Brain microvascular endothelial cell (primary cell): ENCODE results near the gene RFTN1.

Source experiments
- DNase-seq: peaks from one replicate; pipeline ENCODE4 v3.0.0-alpha.2; 2020
- H3K27ac ChIP-seq: fragments of 250-450 bp; sonication (Bioruptor Pico); 2 replicates; pipeline ENCODE4 v1.5.1; 2020; ENCODE audit warnings: mild to moderate bottlenecking, moderate library complexity
- H3K27me3 ChIP-seq: fragments of 250-450 bp; sonication (Bioruptor Pico); replicated peaks from 2 replicates; pipeline ENCODE4 v1.5.1; 2020; ENCODE audit warnings: mild to moderate bottlenecking
- H3K36me3 ChIP-seq: fragments of 250-450 bp; sonication (Bioruptor Pico); replicated peaks from 2 replicates; pipeline ENCODE4 v1.5.1; 2020; ENCODE audit warnings: mild to moderate bottlenecking
- H3K4me3 ChIP-seq: 2 replicates; pipeline ENCODE4 v1.5.1; 2011; ENCODE audit warnings: low read depth, mild to moderate bottlenecking, control low read depth, low read length, moderate library complexity
- CTCF ChIP-seq: IDR thresholded peaks from 2 replicates; pipeline ENCODE4 v1.5.1; 2011; ENCODE audit warnings: low read depth, mild to moderate bottlenecking, moderate library complexity, low read length, control low read depth, inconsistent platforms; ENCODE audit errors: missing control alignments
- in situ Hi-C: cut with HindIII; loops from 2 replicates; pipeline ENCODE4 v1.10.0; 2017; ENCODE audit warnings: low sequenced_read_pairs, low pct_ligation_motif_present

The RFTN1 gene

GRCh38 chr3:16415911-16416476 lies 97.5 kb downstream of the RFTN1 start:
- no peak for TF ChIP-seq CTCF
- Histone ChIP-seq H3K27ac (no peak overlapping the region), H3K27me3 (no peaks in the 10 kb centered on the region), H3K36me3 (no peaks in the 10 kb centered on the region), H3K4me3 (no peak overlapping the region)
- in situ Hi-C loops: no loop called here
- no peak for DNase-seq

- in situ Hi-C loops: no loop called here
- H3K4me3 ChIP-seq: no peak overlapping the region
- no peak overlapping the region for H3K27ac ChIP-seq
- DNase-seq: no peak
- H3K36me3 ChIP-seq: peaks cover 7% of the 10 kb centered on the region
- TF ChIP-seq CTCF: no peak
- H3K27me3 ChIP-seq: no peaks in the 10 kb centered on the region
Observed at GRCh38 chr3:16413321-16413720, 100.2 kb downstream of the RFTN1 start.

DNA sequence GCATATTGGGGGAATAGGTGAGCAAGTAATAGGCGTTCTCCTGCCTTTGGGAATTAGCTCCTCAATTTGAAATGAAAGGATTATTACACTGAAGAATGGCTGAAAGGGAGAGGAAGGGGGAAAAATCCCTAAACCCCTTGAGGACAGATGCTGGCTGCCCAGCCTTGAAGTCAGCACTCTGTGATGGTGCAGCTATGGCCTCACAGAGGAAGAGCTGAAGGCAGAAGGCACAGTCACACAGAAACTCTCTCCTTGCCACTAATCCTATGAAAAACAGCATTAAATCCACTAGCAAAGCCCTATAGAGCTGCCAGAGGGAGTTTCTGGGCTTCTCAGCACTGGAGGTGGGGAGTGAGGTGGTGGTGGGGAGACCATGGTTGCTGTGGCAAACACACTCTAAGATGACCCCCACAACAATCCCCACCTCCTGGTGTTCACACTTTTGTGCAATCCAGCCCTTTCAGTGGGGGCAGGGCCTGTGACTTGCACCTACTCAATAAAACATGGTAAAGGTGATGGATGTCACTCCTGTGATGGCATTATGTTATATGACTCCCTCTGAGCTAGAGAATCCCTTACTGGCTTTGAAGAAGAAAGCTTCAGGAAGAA lies 101.2 kb downstream of the RFTN1 start:
- Histone ChIP-seq H3K36me3 (peaks cover 7% of the 10 kb centered on the region), H3K27ac (no peak overlapping the region), H3K4me3 (no peak overlapping the region), H3K27me3 (no peaks in the 10 kb centered on the region)
- in situ Hi-C loops: no loop called here
- no peak for TF ChIP-seq CTCF
- no peak for DNase-seq

- H3K27ac ChIP-seq: no peak overlapping the region
- TF ChIP-seq CTCF: no peak
- in situ Hi-C loops: no loop called here
- no peak for DNase-seq
- H3K27me3 ChIP-seq: no peaks in the 10 kb centered on the region
- H3K36me3 ChIP-seq: peaks cover 7% of the 10 kb centered on the region
- H3K4me3 ChIP-seq: no peak overlapping the region
Observed at GRCh38 chr3:16411441-16411840, 102.1 kb downstream of the RFTN1 start.

- in situ Hi-C loops: no loop called here
- Histone ChIP-seq H3K36me3 (peaks cover 7% of the 10 kb centered on the region), H3K27me3 (no peaks in the 10 kb centered on the region), H3K27ac (no peak overlapping the region), H3K4me3 (no peak overlapping the region)
- no peak for DNase-seq
- TF ChIP-seq CTCF: no peak
Observed at GRCh38 chr3:16410659-16411058, 102.8 kb downstream of the RFTN1 start.

GRCh38 chr3:16409032-16409431 lies 104.5 kb downstream of the RFTN1 start:
- DNase-seq: no peak
- H3K36me3 ChIP-seq: peaks cover 7% of the 10 kb centered on the region
- in situ Hi-C loops: no loop called here
- H3K27ac ChIP-seq: no peak overlapping the region
- TF ChIP-seq CTCF: no peak
- no peak overlapping the region for H3K4me3 ChIP-seq
- no peaks in the 10 kb centered on the region for H3K27me3 ChIP-seq
